ENCODE data around the gene AP2A1. TPM values are rescaled to one million over a fixed set of nuclear protein-coding genes. Genes with fewer than 3 reads are reported as not detected.
A peak's percentile ranks its signal among the peaks of the same experiment; 100 is the strongest.

The AP2A1 gene
- total and polyA plus RNA-seq, 2 experiments from 2014 or later: 64.9 to 124 TPM

- no peaks in the 10 kb centered on the region for H3K9me2 ChIP-seq (ENCODE audit: insufficient read depth)
- WGBS, 2 experiments (ENCODE audit: low coverage in 1 of 2, low lambda C conversion rate in 2 of 2, missing lambda C conversion rate in 2 of 2): 89 to 91% methylated on average over 8 of the region's 8 CpGs
- no peak overlapping the region for H3K4me3 ChIP-seq
- H3K36me3 ChIP-seq (ENCODE audit: low read depth): peaks cover 17% of the 10 kb centered on the region; the same call in 1 of the 2 replicates
- H4K20me1 ChIP-seq (ENCODE audit: insufficient read depth): no peaks in the 10 kb centered on the region
- H3K9ac ChIP-seq: no peak overlapping the region
- peaks cover 71% of the 10 kb centered on the region for H3K79me2 ChIP-seq (ENCODE audit: insufficient read depth)
- H2AFZ ChIP-seq: no peak overlapping the region
- H3K27ac ChIP-seq: no peak overlapping the region
- H3K4me2 ChIP-seq (ENCODE audit: unreplicated experiment): no peak overlapping the region
- H3K9me3 ChIP-seq (ENCODE audit: low read depth): no peaks in the 10 kb centered on the region
- no peak for TF ChIP-seq EZH2phosphoT487 (IDR thresholded peaks at IDR 0.05; ENCODE audit: insufficient read depth, low read depth)
- H3F3A ChIP-seq (ENCODE audit: insufficient read depth): peaks cover 24% of the 10 kb centered on the region
- peaks cover 4% of the 10 kb centered on the region; the same call in 1 of the 2 replicates for H3K4me1 ChIP-seq (ENCODE audit: insufficient read depth)
- H3K27me3 ChIP-seq (replicated peaks; ENCODE audit: insufficient read depth): no peaks in the 10 kb centered on the region
- in situ Hi-C loops (cut with MboI): no loop called here
- DNase-seq: no peak
Observed at GRCh38 chr19:49780861-49781260, 14.1 kb downstream of the AP2A1 start.

- no peak for DNase-seq
- H3F3A ChIP-seq (ENCODE audit: insufficient read depth): peaks cover 29% of the 10 kb centered on the region
- TF ChIP-seq EZH2 (IDR thresholded peaks at IDR 0.05; ENCODE audit: insufficient read depth, poor library complexity, severe bottlenecking) (no peak), EZH2phosphoT487 (IDR thresholded peaks at IDR 0.05; ENCODE audit: insufficient read depth, low read depth) (no peak)
- H3K36me3 ChIP-seq (ENCODE audit: low read depth): peaks cover 17% of the 10 kb centered on the region; the same call in 1 of the 2 replicates
- no peak overlapping the region for H2AFZ ChIP-seq
- H3K9me2 ChIP-seq (ENCODE audit: insufficient read depth): no peaks in the 10 kb centered on the region
- no peak overlapping the region for H3K4me2 ChIP-seq (ENCODE audit: unreplicated experiment)
- in situ Hi-C loops (cut with MboI): no loop called here
- H3K9ac ChIP-seq: no peak overlapping the region
- WGBS, 2 experiments (ENCODE audit: low coverage in 1 of 2, low lambda C conversion rate in 2 of 2, missing lambda C conversion rate in 2 of 2): 94 to 98% methylated on average over 7 of the region's 7 CpGs
- no peaks in the 10 kb centered on the region for H4K20me1 ChIP-seq (ENCODE audit: insufficient read depth)
- H3K4me1 ChIP-seq (ENCODE audit: insufficient read depth): peaks cover 9% of the 10 kb centered on the region
- no peak overlapping the region for H3K27ac ChIP-seq
- H3K4me3 ChIP-seq: no peak overlapping the region
- H3K79me2 ChIP-seq (ENCODE audit: insufficient read depth): peaks cover 66% of the 10 kb centered on the region
- no peaks in the 10 kb centered on the region for H3K9me3 ChIP-seq (ENCODE audit: low read depth)
- no peaks in the 10 kb centered on the region for H3K27me3 ChIP-seq (replicated peaks; ENCODE audit: insufficient read depth)
Observed at GRCh38 chr19:49781394-49781793, 14.6 kb downstream of the AP2A1 start.

- no peak overlapping the region for H3K4me2 ChIP-seq (ENCODE audit: unreplicated experiment)
- H3K36me3 ChIP-seq (ENCODE audit: low read depth): peaks cover 20% of the 10 kb centered on the region; the same call in 1 of the 2 replicates
- in situ Hi-C loops (cut with MboI): no loop called here
- H3F3A ChIP-seq (ENCODE audit: insufficient read depth): peaks cover 34% of the 10 kb centered on the region
- H3K9ac ChIP-seq: no peak overlapping the region
- H3K79me2 ChIP-seq (ENCODE audit: insufficient read depth): peaks cover 62% of the 10 kb centered on the region
- no peaks in the 10 kb centered on the region for H3K27me3 ChIP-seq (replicated peaks; ENCODE audit: insufficient read depth)
- peaks cover 16% of the 10 kb centered on the region for H3K4me1 ChIP-seq (ENCODE audit: insufficient read depth)
- H3K27ac ChIP-seq: no peak overlapping the region
- no peak for TF ChIP-seq EZH2phosphoT487 (IDR thresholded peaks at IDR 0.05; ENCODE audit: insufficient read depth, low read depth)
- TF ChIP-seq EZH2 (IDR thresholded peaks at IDR 0.05; ENCODE audit: insufficient read depth, poor library complexity, severe bottlenecking): no peak
- no peaks in the 10 kb centered on the region for H3K9me3 ChIP-seq (ENCODE audit: low read depth)
- WGBS, 2 experiments (ENCODE audit: low coverage in 1 of 2, low lambda C conversion rate in 2 of 2, missing lambda C conversion rate in 2 of 2): 95 to 100% methylated on average over 14 to 18 of the region's 18 CpGs
- no peak overlapping the region for H3K4me3 ChIP-seq
- H2AFZ ChIP-seq: no peak overlapping the region
- H3K9me2 ChIP-seq (ENCODE audit: insufficient read depth): no peaks in the 10 kb centered on the region
- no peak for DNase-seq
- H4K20me1 ChIP-seq (ENCODE audit: insufficient read depth): no peaks in the 10 kb centered on the region
Observed at GRCh38 chr19:49782515-49782914, 15.7 kb downstream of the AP2A1 start.

- Histone ChIP-seq H3K9me2 (ENCODE audit: insufficient read depth) (no peaks in the 10 kb centered on the region), H3K4me3 (peak overlapping the region; percentile 21; the same call in 1 of the 2 replicates), H3K36me3 (ENCODE audit: low read depth) (peaks cover 26% of the 10 kb centered on the region; the same call in 1 of the 2 replicates), H4K20me1 (ENCODE audit: insufficient read depth) (no peaks in the 10 kb centered on the region), H3K79me2 (ENCODE audit: insufficient read depth) (peaks cover 59% of the 10 kb centered on the region), H3K4me1 (ENCODE audit: insufficient read depth) (peaks cover 14% of the 10 kb centered on the region), H3K27ac (peak overlapping the region; percentile 69), H3K4me2 (ENCODE audit: unreplicated experiment) (peak overlapping the region; percentile 50), H3K9ac (peak overlapping the region; percentile 50), H3F3A (ENCODE audit: insufficient read depth) (peaks cover 34% of the 10 kb centered on the region), H3K27me3 (replicated peaks; ENCODE audit: insufficient read depth) (no peaks in the 10 kb centered on the region), H3K9me3 (ENCODE audit: low read depth) (no peaks in the 10 kb centered on the region), H2AFZ (no peak overlapping the region)
- peak; percentile 90 for DNase-seq
- TF ChIP-seq EZH2phosphoT487 (IDR thresholded peaks at IDR 0.05; ENCODE audit: insufficient read depth, low read depth): no peak
- no peak for TF ChIP-seq EZH2 (IDR thresholded peaks at IDR 0.05; ENCODE audit: insufficient read depth, poor library complexity, severe bottlenecking)
- in situ Hi-C loops (cut with MboI): no loop called here
- 5 to 12% methylated on average over 8 to 9 of the region's 9 CpGs for WGBS, 2 experiments (ENCODE audit: low coverage in 1 of 2, low lambda C conversion rate in 2 of 2, missing lambda C conversion rate in 2 of 2)
Observed at GRCh38 chr19:49786376-49786820, 19.6 kb downstream of the AP2A1 start.
